Parathyroid adenoma (tissue), 2 donors: Measurements from ENCODE around the gene DRGX.

Source experiments
- H2AFZ ChIP-seq: fragments of 300-600 bp; sonication (generic); one replicate; pipeline ENCODE4 v1.7.0; 2017; ENCODE audit warnings: antibody characterized with exemption, mild to moderate bottlenecking
- H3K27ac ChIP-seq: fragments of 300-600 bp; sonication (generic); one replicate; pipeline ENCODE4 v1.7.0; 2017
- H3K27me3 ChIP-seq: fragments of 300-600 bp; sonication (generic); one replicate; pipeline ENCODE4 v1.7.0; 2017; ENCODE audit warnings: low read length; ENCODE audit not compliant: control insufficient read depth, insufficient read depth
- H3K36me3 ChIP-seq: fragments of 300-600 bp; sonication (generic); one replicate; pipeline ENCODE4 v1.7.0; 2017; ENCODE audit warnings: low read length; ENCODE audit not compliant: control insufficient read depth, insufficient read depth
- H3K4me1 ChIP-seq: fragments of 300-600 bp; sonication (generic); one replicate; pipeline ENCODE4 v1.7.0; 2017; ENCODE audit warnings: control low read depth
- H3K4me2 ChIP-seq: fragments of 300-600 bp; sonication (generic); one replicate; pipeline ENCODE4 v1.7.0; 2017; ENCODE audit warnings: low read length
- H3K4me3 ChIP-seq: fragments of 300-600 bp; sonication (generic); one replicate; pipeline ENCODE4 v1.7.0; 2017; ENCODE audit warnings: low read depth, low read length
- H3K79me2 ChIP-seq: fragments of 300-600 bp; sonication (generic); one replicate; pipeline ENCODE4 v1.7.0; 2017; ENCODE audit warnings: control low read depth
- H3K9ac ChIP-seq: fragments of 300-600 bp; sonication (generic); one replicate; pipeline ENCODE4 v1.7.0; 2017; ENCODE audit warnings: mild to moderate bottlenecking
- H3K9me3 ChIP-seq: fragments of 300-600 bp; sonication (generic); one replicate; pipeline ENCODE4 v1.7.0; 2017; ENCODE audit warnings: low read length; ENCODE audit not compliant: control insufficient read depth
- CTCF ChIP-seq: fragments of 300-600 bp; sonication (generic); IDR thresholded peaks from one replicate; pipeline ENCODE4 v1.7.0; 2017; ENCODE audit warnings: antibody characterized with exemption, mild to moderate bottlenecking
- donor health status: primary hyperparathyroidism.

DRGX gene

GRCh38 chr10:49408519-49409306 lies 12.8 kb upstream of the DRGX start:
- no peak overlapping the region for H3K4me2 ChIP-seq
- H3K27me3 ChIP-seq = no peaks in the 10 kb centered on the region
- H3K9ac ChIP-seq = no peak overlapping the region
- no peak overlapping the region for H2AFZ ChIP-seq
- no peaks in the 10 kb centered on the region for H3K9me3 ChIP-seq
- H3K4me1 ChIP-seq = no peaks in the 10 kb centered on the region
- H3K27ac ChIP-seq = no peak overlapping the region
- H3K36me3 ChIP-seq = no peaks in the 10 kb centered on the region
- H3K4me3 ChIP-seq = no peak overlapping the region
- no peaks in the 10 kb centered on the region for H3K79me2 ChIP-seq
- TF ChIP-seq CTCF = no peak

- Histone ChIP-seq H3K9me3 (no peaks in the 10 kb centered on the region), H2AFZ (no peak overlapping the region), H3K4me3 (no peak overlapping the region), H3K79me2 (no peaks in the 10 kb centered on the region), H3K9ac (no peak overlapping the region), H3K27me3 (no peaks in the 10 kb centered on the region), H3K4me1 (no peaks in the 10 kb centered on the region), H3K27ac (no peak overlapping the region), H3K4me2 (no peak overlapping the region), H3K36me3 (no peaks in the 10 kb centered on the region)
- TF ChIP-seq CTCF = peak; percentile 92
Measured at GRCh38 chr10:49407552-49408137, 11.8 kb upstream of the DRGX start.

GRCh38 chr10:49407151-49407550 lies 11.3 kb upstream of the DRGX start:
- Histone ChIP-seq H3K27me3 (no peaks in the 10 kb centered on the region), H3K4me1 (no peaks in the 10 kb centered on the region), H3K36me3 (no peaks in the 10 kb centered on the region), H3K9me3 (no peaks in the 10 kb centered on the region), H3K4me2 (no peak overlapping the region), H2AFZ (no peak overlapping the region), H3K27ac (no peak overlapping the region), H3K9ac (no peak overlapping the region), H3K4me3 (no peak overlapping the region), H3K79me2 (no peaks in the 10 kb centered on the region)
- no peak for TF ChIP-seq CTCF

- no peak overlapping the region for H3K27ac ChIP-seq
- TF ChIP-seq CTCF = no peak
- no peak overlapping the region for H3K9ac ChIP-seq
- no peak overlapping the region for H2AFZ ChIP-seq
- H3K9me3 ChIP-seq = no peaks in the 10 kb centered on the region
- no peak overlapping the region for H3K4me2 ChIP-seq
- H3K4me1 ChIP-seq = no peaks in the 10 kb centered on the region
- no peak overlapping the region for H3K4me3 ChIP-seq
- no peaks in the 10 kb centered on the region for H3K79me2 ChIP-seq
- H3K27me3 ChIP-seq = peaks cover 3% of the 10 kb centered on the region
- H3K36me3 ChIP-seq = no peaks in the 10 kb centered on the region
Measured at GRCh38 chr10:49404321-49404878, 8.5 kb upstream of the DRGX start.
